ENCODE results near the gene TYMS.

TYMS gene

GRCh38 chr18:649341-649740 lies 8.1 kb upstream of the TYMS start:
- DNase-seq: no peak

GRCh38 chr18:650428-650858 lies 7.0 kb upstream of the TYMS start:
- DNase-seq: no peak

DNA sequence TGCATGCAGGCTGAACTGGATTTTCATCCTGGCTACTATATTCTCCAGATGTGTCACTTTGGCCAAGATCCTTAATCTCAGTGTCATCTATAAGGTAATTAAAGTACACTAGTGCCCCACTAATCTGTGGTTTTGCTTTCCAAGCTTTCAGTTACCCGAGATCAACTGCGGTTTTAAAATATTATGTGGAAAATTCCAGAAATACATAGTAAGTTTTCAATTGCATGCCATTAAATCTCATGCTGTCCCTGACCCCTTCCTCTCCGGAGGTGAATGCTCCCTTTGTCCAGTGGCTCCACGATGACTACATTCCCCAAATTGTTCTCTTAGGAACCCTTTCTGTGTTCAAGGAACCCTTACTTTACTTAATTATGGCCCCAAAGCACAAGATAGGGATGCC lies 5.3 kb upstream of the TYMS start:
- no peak for DNase-seq

GRCh38 chr18:653512-653911 lies 3.9 kb upstream of the TYMS start:
- no peak for DNase-seq

DNA sequence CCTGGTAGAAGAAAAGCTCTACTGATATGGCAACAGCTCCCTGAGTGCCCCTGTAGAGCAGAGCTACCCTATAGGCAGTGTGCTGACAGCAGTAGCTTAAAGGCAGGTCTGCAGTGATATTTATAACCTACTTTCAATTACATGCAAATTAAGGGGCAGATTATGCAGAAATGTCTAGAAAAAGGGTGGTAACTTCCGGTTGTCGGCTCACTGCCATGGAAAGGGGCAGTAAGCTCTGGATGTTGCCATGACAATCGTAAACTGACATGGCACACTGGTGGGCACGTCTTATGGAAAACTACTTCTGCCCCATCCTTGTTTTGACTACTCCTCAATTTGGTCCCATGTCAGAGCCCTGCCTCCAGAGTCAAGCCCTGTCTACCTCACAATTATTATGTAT lies 2.9 kb upstream of the TYMS start:
- DNase-seq: no peak

DNA sequence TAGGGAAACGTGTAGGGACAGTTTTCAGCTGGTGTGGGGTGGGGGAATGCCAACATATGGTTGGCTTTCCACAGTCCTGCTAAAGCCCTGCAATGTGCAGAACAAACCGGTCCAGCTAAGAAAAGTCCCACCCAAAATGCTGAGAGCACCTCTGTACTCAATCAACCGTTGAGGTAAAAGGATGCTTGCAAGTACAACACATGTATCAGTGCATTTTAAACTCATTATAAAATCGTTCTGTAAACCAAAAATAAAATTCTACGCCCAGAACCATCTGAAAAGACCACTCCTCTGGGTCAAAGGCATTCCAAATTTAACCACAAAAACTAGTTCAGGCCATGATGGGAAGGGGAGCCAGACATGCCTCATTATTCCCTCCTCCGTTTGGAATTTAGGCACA lies 2.0 kb upstream of the TYMS start:
- DNase-seq: no peak

- peak; percentile 93 for DNase-seq
These were observed 821 bp downstream of the TYMS start for GRCh38 chr18:658001-658946.

GRCh38 chr18:658947-659533 lies 1.6 kb downstream of the TYMS start:
- no peak for DNase-seq

DNA sequence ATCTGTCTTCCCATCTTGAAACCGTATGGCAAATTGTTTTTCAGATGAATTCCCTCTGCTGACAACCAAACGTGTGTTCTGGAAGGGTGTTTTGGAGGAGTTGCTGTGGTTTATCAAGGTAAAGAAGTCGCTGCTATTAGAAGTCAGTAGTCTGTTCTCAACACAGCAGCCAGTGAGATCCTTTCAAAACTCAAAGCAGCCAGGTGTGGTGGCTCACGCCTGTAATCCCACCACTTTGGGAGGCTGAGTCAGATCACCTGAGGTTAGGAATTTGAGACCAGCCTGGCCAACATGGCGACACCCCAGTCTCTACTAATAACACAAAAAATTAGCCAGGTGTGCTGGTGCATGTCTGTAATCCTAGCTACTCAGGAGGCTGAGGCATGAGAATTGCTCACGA lies 2.1 kb downstream of the TYMS start:
- no peak for DNase-seq

DNA sequence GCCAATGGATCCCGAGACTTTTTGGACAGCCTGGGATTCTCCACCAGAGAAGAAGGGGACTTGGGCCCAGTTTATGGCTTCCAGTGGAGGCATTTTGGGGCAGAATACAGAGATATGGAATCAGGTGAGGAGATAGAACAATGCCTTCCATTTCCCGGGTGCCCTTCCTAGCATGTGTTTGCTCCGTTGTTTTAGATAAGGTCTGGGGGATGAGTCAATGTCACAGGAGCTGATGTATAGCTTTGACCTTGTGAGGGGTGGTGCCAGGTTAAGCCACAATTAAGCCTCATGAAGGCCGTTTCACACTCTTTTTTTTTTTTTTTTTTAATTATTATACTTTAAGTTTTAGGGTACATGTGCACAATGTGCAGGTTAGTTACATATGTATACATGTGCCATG lies 4.7 kb downstream of the TYMS start:
- no peak for DNase-seq

DNA sequence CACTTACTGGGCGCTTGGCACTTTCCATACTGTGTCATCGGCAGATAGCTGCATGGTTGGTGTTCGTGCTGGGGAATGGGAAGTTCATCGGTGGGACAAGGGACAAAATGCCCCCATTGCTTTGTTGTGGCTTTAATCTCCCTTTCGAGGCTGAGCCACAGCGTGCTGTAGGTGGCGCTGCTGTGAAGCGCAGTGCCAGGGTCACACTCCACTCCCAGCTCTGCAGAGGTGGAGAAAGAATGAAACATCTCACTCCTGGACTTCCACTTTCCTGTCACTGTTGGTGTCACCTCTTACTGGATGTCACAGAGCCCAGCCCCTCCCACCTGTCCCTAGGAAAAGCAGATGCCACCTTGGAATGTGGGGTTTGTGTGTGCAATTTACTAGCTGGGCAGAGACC lies 8.7 kb downstream of the TYMS start:
- DNase-seq: no peak

DNA sequence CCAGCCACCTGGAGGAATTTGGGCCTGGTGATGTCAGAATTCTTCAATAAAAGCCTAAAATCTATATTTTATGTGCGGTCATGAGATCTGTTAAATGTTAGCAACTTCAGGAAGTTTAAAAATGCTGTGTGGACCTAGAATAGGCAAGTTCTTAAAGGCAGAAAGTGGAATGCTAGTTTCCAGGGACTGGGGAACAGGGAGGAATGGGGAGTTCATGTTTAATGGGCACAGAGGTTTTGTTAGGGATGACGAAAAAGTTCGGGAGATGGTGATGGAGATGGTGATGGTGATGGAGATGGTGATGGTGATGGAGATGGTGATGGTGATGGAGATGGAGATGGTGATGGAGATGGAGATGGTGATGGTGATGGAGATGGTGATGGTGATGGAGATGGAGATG lies 9.2 kb downstream of the TYMS start:
- no peak for DNase-seq

DNA sequence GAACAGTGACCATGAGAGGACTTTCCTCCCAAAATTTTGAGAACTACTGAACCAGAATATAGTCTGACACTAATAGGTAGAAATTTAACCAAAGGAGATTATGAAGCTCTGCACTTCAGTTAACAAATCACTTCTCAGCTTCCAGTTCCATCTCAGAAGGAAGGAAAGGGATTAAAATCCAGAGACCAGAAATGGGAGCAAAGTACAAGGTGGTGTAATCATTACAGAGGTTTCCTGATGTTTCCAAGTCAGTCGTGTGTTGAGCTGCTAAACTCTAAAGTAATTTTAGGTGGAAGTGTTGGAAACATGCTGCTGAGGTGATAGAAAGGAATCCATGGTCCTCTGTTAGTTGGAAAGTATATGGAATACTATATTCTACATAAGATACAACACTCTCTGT lies 10.8 kb downstream of the TYMS start:
- no peak for DNase-seq

DNA sequence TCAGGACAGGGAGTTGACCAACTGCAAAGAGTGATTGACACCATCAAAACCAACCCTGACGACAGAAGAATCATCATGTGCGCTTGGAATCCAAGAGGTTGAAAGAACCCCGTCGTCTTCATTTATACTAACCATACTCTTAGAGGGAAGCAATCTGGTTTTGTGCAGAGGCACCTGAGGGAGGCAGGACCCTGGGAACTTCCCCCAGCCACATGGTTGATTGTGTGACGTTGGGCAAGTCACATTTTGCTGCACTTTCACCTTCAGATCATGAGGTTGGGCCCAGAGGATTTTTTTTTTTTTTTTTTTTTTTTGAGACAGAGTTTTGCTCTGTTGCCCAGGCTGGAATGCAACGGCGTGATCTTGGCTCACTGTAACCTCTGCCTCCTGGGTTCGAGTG lies 11.6 kb downstream of the TYMS start:
- DNase-seq: no peak

- no peak for DNase-seq
These were observed 13.1 kb downstream of the TYMS start for GRCh38 chr18:670522-670921.

DNA sequence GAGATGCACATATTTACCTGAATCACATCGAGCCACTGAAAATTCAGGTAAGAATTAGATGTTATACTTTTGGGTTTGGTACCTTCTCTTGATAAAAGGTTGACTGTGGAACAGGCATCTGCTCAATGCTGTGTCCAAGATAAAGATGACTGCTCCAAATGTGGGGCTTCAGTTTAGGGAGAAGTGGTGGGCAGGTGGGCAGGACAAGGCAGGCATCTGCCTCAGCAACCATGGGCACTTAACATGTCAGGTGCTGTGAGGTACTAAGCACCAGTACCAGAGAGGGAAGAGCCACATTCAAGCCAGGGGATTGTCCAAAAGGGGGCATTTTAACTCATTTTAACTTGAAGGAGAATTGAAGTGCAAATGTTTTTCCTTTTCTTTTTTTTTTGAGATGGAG lies 14.0 kb downstream of the TYMS start:
- no peak for DNase-seq

- no peak for DNase-seq
These were observed 15.9 kb downstream of the TYMS start for GRCh38 chr18:673317-673716.

DNA sequence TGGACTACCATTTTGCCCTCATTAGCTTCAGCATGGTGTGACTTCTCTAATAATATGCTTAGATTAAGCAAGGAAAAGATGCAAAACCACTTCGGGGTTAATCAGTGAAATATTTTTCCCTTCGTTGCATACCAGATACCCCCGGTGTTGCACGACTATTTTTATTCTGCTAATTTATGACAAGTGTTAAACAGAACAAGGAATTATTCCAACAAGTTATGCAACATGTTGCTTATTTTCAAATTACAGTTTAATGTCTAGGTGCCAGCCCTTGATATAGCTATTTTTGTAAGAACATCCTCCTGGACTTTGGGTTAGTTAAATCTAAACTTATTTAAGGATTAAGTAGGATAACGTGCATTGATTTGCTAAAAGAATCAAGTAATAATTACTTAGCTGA lies 16.3 kb downstream of the TYMS start:
- no peak for DNase-seq

- DNase-seq: no peak
These were observed 17.9 kb downstream of the TYMS start for GRCh38 chr18:675307-675706.

DNA sequence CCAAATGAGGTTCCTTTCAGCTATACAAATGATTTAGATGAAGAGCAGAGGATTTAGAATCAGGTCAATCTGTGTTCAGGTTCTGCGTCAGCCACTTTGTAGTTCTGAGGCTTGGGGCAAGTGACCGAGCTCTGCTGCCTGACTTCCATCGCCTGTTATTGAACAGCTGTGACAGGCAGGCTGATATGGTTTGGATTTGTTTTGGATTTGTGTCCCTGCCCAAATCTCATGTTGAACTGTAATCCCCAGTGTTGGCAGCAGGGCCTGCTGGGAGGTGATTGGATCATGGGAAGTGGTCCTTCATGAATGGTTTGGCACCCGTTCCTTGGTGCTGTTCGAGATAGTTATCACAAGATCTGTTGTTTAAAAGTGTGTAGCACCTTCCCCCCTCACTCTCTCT lies 18.6 kb downstream of the TYMS start:
- no peak for DNase-seq

DNA sequence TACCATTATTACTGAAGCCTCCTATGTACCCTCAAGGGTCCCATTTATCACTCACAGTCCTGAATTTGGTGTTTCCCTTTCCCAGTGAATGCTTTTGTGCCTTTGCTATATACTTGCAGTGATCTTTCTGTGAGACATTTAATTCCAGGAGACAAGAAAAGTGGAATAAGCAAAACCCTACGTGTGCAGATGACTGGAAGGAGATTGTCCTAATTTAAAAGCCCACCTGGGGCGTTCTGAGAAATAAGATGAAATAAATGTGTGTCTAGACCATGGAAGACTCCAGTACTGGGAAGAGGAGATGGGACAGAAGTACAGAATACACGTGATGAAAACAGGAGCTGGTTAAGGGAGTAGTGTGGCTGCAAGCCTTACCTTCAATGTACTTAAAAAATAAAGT lies 19.3 kb downstream of the TYMS start:
- DNase-seq: no peak

DNA sequence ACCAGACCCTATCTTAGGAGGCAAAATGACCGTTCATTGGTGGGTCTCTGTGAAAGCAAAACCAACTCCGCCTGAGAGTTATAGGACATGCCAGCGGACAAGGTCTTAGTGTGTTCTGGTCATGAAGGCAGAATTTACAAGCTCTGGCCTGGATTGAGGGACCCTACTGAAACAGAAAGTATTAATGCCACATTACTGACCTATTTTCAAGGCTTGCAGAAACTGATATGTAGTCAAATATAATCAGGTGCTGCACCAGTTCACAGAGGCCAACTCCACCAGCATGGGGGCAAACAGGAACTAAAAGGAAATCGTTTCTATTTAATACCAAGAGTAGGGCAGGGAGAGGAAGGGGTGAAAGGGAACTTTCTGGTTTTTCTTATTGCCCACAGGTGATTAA lies 19.7 kb downstream of the TYMS start:
- DNase-seq: no peak

GRCh38 chr18:677951-678381 lies 20.5 kb downstream of the TYMS start:
- peak; percentile 17 for DNase-seq

- DNase-seq: no peak
These were observed 21.2 kb downstream of the TYMS start for GRCh38 chr18:678482-679182.

All from NCI-H2227 treated with DMSO at 0.1 percent for 48 hours (cell line).